NCI-H2227 (cell line): ENCODE data around the gene NGFR.
"Not testable (repeated sequence)": the region's sequence is repeated elsewhere in the genome, so short reads cannot be mapped to it uniquely, and the experiment has no call there.

ENCODE experiments used
- DNase-seq: peaks from one replicate; lab custom pipeline; 2025; ENCODE audit not compliant: unreplicated experiment; lab: John Stamatoyannopoulos, UW

The NGFR gene

DNA sequence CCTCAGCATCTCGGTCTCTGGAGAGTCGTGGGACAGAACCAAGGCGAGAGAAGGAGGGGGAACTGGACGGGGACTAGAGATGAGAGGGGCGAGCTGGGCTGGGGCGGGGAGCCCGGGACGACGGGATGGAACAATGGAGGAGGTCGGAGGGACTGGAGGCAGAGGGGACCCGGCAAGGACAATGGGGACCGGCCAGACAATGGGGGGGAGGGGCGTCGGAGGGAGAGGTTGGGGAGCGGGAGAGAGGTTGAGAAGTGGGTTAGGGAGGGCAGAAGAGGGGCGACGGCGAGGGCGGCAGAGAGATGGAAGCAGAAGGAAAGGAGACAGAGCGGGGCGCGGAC, 719 bp downstream of the NGFR start:
- no peak for DNase-seq

DNA sequence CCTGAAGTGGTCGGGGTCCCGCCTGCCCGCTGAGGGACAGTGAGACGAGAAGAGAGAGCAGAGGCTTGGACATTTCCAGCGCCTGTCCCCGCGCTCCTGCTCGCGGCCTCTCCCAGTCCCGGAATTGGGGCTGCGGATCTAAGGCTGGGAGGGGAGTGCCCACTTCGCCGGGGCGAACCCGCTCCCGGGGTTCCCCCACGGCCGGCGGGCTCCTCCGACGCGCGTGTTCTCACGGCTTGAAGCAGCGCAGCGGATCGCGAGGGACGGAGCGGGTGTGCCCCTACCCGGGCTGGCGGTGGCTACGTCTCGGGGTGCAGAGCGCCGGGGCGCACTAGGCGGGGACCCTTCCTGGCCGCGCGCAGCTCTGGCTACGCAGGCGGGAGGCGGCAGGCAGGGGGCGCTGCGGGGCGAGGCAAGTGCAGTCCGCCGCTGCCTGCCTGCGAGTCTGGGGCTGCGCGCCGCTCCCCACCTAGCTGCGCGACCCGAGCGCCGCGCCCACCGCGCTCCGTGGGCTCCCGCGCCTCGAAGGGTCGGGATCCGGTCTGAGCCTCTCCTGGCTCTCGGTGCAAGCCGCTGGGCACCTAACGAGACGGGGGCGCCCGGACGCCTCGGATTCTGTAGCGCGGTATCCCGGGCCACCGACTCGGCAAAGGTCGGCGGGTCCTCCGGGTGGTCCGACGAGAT, 1.2 kb downstream of the NGFR start:
- DNase-seq = peak; percentile 85

DNA sequence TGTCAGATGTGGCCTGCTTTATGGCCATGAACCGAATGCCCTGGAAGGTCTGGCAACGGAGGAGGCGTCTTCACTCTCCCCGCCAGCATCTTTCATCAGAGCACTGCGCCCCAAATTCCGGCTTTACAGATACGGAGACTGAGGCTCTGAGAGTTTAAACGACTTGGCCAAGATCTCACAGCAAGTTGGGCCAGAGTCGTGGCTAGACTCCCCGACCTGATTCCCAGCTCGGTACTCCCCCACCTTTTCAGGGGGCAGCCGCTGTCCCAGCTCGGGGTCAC, 1.7 kb downstream of the NGFR start:
- no peak for DNase-seq

DNA sequence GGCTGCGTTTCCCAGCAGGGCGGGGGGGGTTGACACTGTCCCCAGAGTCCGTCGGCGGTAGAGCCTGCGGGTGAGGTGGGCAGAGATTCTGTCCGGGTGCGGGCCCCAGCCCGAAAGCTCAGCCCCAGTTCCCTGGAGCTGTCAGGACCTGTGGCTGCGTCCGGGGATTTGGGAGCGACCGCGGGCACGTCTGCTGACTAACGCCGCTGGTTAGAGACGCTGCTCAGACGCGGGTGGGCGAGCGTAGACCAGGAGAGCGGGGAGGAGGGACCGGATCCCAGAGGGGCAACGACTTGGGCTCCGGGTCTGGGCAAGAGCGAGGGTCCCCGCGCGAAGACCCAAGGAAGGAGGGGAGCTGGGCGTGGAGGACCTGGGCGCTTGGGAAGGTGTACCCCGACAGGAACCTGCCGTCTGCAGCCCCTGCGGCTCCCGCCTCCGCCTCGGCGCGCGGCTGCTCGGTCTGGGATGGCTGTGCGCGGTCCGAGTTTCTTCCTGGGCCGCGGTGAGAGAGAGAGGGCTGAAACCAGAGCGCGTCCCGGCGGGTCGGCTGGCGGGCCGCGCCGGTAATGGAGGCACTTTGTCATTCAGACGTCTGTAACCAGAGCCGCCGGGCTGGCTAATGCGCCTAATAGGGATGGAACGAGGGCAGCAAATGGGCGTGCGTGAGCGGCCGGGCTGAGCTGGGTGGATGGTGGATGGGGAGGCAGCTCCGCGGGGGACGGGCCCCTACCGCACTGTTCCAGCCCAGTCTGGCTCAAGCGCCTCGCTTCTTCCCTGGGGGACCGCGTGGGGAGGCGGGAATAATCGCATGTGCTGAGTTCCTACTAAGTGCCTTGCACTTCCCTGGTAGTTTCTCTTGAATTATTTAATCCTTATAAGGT, 2.3 kb downstream of the NGFR start:
- peak; percentile 58 for DNase-seq

DNA sequence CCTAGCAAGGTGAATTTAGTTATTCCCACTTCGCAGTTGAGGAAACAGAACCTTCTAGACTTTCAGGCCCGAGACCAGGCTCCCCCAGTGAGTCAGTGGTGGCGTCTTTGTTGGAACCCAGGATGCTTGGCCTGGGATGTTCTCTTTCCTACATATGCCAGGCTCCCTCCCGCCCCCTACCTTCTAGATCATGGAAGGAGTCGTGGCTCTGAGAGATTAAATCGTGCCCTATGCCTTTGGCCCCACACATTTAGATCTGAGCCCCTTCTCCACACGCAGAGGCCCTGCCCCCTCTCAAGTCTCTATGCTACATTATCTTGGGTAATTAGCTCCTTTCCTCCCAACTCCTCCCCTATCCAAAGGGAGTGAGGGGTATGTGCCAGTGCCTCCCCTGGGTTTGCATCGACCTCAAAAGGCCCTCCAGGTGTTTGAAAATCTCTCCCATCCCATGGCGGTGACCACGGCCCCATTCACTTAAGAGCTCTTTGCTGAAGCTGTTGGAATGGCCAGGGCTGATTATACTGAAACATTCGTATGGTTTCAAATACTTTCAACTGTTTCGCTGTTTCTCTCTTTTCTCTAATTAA, 3.0 kb downstream of the NGFR start:
- peak; percentile 21 for DNase-seq

DNA sequence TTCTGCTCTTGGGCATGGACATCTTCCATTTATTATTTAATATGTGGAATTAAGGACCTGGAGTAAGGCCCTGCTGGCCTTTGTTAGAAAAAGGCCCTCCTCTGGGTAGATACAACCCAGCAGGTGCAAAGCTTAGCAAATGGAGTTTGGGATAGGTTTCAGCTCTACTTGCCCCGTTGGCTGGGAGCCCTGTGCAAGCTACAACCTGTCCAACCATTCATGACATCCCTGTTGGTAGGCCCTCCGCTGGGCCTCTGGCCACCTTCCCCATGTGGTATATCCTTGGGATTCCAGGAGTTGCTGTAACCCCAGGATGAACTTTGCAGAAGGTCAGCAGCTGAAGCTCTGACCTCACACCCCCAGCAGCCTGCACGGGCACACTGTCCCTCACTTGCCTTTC, 6.4 kb downstream of the NGFR start:
- no peak for DNase-seq

DNA sequence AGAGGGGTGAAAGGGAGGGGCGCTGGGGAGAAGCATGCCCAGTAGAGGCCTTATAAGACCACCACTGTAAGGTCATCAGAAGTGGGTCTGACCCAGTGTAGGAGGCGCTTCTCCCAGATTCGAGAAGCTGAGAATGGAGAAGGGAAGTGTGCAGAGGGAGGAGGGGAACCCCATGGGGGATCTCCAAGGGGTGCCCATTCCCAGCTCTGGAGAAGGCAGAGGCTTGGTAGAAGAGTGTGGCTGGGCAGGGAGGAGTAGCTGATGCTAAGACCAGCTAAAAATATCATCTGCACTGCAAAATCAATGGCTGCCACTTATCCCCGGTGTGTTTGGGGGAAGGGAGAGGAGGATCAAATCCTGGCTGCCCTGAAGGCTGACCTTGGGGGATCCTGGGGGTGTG, 7.2 kb downstream of the NGFR start:
- no peak for DNase-seq

DNA sequence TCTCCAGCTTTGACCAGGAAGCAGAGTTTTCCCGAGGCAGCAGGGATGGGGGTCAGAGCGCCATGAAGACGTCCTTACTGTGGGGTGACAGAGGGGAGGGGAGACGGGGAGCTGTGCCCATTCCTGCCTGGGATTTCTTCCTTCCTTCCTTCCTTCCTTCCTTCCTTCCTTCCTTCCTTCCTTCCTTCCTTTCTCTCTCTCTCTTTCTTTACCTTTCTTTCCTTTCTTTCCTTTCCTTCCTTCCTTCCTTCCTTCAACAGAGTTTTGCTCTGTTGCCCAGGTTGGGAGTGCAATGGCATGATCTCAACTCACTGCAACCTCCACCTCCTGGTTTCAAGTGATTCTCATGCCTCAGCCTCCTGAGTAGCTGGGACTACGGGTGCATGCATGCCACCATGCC, 7.6 kb downstream of the NGFR start:
- DNase-seq = not testable (repeated sequence)

DNA sequence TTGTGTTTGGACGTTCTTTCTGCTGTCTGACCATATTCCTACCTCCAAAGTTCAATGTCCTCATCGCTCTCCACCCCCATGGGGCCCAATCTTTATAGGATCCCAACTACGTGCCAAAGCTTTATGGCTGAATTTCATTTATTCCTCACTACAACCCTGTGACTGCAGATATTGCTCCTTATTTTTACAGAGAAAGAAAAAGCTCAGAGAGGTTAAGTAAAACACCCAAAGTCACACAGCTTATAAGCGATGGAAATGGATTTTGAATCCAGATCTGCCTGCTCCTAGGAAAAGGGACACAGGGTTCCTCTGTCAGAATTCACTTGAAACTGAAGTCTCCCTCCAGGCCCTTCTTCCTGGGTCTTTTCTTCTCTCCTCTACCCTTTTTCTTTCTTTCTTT, 9.3 kb downstream of the NGFR start:
- no peak for DNase-seq

DNA sequence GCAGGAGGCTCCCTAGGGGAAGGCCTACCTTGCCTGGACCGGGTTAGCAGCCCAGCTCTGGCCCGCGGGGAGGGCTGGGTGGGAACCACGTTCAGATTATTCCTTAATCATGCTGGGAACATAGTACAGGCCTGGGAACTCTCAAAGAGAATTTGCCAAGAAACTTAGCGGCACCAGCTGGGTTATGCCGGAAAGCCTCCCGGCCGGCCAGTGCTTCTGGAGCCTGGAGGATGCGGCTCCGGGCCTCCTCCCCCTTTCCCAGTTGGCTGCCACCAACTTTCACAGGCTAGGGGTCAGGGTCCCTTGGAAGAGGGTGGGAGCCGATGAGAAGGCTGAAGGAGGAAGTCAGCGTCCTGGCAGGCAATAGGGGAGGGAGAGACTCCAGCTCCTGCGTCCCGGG, 10.8 kb downstream of the NGFR start:
- no peak for DNase-seq

DNA sequence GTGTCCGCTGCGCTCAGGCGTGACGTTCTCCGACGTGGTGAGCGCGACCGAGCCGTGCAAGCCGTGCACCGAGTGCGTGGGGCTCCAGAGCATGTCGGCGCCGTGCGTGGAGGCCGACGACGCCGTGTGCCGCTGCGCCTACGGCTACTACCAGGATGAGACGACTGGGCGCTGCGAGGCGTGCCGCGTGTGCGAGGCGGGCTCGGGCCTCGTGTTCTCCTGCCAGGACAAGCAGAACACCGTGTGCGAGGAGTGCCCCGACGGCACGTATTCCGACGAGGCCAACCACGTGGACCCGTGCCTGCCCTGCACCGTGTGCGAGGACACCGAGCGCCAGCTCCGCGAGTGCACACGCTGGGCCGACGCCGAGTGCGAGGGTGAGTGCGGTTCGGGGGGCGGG, 11.2 kb downstream of the NGFR start:
- no peak for DNase-seq

DNA sequence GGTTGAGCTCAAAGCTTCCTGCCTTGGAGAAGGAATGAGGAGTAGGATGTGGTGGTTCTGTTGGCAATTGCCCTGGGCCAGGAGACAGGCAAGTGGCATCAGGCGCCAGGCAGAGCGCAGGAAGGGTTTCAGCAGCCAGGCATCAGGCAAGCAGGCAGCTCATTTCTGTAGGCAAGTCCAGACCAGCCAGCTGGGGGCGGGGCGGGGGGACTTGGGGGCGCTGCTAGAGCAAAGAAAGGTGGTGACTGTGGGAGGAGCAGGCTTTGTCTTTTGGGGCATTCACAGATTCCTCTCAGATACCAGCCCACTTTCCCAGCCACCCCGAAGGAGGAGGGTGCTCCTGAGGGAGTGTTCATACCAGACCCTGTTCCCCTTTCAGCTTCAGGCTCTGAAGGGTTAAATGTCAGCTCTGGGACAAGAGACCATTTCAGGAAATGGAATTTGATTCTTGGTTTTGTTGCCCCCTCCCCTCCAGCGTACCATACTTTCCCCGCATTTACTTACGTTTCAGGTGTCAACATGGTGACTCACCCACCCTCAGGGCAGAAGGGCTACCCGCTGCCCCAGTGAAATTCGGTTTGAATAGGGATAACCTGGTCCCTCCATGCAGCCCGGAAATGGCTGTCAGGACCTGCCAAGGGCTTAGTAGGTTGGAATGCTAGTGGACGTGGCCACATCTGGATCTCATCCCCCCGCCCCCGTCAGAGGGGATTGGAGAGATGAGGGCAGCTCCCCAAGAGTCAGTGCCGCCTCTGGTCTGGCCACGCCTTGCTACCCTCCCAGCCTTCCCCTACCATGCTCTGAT, 13.2 kb downstream of the NGFR start:
- DNase-seq = no peak

DNA sequence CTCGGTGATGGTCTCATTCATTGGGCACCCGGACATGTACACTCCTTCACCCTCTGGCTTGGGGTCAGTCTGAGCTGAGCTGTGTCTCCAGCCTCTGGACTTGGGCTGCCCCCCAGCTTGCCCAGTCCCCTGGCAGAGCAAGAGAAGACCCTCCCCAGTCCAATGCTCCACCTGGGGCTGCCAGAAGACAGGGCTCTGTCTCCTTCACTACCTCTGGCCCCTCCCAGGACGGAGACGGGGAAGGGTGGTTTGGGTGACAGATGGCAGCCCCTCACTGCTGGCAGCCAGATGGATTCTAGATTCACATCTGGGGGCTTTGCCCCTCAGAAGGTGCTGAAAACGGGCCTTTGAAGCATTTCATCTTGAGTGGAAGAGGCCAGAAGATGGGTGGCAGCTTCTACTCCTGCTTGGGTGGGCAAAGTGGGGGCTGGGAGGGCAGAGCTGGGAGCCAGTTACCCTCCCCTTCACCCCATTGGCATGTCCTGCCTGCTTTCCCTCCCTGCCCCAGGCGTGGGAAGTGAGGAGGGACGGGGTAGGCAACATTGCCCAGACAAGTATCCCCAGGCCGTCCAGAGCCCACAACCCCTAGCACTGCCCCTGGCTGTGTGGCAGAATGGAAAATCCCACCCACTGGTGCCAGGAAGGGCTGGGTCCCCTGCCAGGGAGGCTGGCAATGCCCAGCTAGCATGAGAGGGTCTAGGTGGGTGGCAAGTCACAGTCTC, 13.9 kb downstream of the NGFR start:
- no peak for DNase-seq

DNA sequence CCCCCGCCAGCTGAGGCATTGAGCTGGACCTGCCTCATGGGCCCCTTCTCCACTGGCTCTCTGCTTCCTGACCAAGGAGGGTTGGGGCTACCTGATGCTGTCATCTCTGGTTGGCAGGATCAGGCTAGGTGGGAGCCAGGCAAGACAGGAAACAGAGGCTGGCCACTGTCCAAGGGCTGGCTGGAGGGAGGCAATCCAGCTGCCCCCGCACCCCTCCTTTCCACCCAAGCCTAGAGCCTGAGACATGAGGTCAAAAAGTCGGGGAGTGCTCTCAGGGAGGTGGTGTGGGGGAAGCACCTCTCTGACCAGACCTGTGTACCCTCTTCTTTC, 14.5 kb downstream of the NGFR start:
- DNase-seq = no peak

DNA sequence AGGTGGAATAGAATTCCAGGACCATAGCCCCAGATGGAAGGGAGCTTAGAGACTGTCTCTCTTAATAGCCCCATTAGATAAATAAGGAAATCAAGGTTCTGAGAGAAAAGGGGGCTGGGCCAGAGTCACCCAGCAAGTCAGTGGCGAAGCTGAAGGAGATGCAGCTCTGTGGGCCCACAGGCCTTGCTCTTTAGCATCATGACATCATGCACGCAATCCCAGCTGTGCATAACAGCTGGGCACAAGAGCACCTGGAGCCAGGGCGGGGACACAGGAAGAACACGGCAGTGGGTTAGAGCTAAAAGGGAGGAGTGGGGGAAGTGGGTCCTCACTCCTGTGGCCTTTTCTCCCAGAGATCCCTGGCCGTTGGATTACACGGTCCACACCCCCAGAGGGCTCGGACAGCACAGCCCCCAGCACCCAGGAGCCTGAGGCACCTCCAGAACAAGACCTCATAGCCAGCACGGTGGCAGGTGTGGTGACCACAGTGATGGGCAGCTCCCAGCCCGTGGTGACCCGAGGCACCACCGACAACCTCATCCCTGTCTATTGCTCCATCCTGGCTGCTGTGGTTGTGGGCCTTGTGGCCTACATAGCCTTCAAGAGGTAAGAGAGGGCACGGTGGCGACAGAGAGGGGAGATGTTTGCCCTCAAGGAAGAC, 15.1 kb downstream of the NGFR start:
- no peak for DNase-seq

DNA sequence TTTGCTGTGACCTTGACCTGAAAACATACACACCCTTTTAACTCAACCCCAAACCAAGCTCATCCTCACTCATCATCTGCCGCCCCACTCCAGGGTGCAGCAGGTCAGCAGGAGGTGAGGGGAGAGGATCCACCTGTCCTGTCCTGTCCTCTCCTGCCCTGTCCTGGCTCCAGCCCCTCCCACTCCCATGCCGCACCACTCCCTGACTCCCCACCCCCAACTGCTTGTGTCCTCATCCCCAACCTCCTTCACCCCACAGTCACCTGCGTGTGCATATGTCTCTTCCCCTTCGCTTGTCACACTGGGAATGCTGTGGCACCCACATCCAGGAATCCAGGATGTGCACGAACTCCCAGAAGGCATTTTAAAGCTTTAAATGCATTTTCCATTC, 15.6 kb downstream of the NGFR start:
- DNase-seq = no peak

DNA sequence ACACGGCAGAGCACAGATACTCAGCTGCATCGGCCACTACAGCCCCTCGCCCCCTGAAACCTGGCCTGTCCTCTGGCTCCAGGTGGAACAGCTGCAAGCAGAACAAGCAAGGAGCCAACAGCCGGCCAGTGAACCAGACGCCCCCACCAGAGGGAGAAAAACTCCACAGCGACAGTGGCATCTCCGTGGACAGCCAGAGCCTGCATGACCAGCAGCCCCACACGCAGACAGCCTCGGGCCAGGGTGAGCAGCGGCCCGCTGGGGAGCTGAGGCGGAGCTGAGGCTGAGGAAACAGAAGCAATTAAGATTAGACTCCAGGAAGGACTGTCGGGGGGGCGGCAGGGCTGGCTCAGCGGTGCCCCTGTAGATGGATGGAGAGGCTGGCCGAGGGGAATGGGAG, 16.7 kb downstream of the NGFR start:
- no peak for DNase-seq

DNA sequence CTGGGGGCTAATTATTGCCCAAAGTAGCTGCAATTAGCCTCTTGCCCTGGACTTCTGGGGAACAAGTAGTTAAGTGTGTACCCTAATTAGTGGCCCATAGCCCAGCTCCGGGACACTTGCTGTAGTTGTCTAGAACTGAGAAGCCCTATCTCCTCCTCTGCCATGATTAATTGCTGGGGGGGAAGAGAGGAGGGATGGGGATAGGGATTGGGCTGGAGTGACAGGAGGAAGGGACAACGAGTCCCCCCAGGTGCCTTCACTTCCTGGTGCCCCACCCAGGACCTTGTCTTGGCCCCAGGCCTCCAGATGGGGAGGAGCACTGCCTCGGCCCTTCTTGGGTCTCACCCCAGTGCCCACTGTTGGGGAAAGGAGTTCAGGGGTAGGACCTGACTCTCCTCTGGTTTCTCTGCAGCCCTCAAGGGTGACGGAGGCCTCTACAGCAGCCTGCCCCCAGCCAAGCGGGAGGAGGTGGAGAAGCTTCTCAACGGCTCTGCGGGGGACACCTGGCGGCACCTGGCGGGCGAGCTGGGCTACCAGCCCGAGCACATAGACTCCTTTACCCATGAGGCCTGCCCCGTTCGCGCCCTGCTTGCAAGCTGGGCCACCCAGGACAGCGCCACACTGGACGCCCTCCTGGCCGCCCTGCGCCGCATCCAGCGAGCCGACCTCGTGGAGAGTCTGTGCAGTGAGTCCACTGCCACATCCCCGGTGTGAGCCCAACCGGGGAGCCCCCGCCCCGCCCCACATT, 17.4 kb downstream of the NGFR start:
- DNase-seq = no peak

DNA sequence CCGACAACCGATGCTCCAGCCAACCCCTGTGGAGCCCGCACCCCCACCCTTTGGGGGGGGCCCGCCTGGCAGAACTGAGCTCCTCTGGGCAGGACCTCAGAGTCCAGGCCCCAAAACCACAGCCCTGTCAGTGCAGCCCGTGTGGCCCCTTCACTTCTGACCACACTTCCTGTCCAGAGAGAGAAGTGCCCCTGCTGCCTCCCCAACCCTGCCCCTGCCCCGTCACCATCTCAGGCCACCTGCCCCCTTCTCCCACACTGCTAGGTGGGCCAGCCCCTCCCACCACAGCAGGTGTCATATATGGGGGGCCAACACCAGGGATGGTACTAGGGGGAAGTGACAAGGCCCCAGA, 17.9 kb downstream of the NGFR start:
- DNase-seq = no peak

DNA sequence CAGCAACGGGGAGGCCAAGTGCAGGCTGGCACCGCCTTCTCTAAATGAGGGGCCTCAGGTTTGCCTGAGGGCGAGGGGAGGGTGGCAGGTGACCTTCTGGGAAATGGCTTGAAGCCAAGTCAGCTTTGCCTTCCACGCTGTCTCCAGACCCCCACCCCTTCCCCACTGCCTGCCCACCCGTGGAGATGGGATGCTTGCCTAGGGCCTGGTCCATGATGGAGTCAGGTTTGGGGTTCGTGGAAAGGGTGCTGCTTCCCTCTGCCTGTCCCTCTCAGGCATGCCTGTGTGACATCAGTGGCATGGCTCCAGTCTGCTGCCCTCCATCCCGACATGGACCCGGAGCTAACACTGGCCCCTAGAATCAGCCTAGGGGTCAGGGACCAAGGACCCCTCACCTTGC, 18.5 kb downstream of the NGFR start:
- no peak for DNase-seq
